Nephron progenitor cell (in vitro differentiated cells): Measurements from ENCODE around the gene POC1B.

Source experiments
- DNase-seq: peaks from one replicate; pipeline ENCODE4 v3.0.0; 2021
- H3K27ac Mint-ChIP-seq: 2 replicates; pipeline ENCODE4 v1.8.0; 2021; ENCODE audit warnings: mild to moderate bottlenecking, moderate library complexity, mixed read lengths
- H3K27me3 Mint-ChIP-seq: 2 replicates; pipeline ENCODE4 v1.8.0; 2021; ENCODE audit warnings: mild to moderate bottlenecking, low read depth, mixed read lengths; ENCODE audit not compliant: poor library complexity
- H3K36me3 Mint-ChIP-seq: 2 replicates; pipeline ENCODE4 v1.8.0; 2021; ENCODE audit warnings: low read depth, mixed read lengths
- H3K4me1 Mint-ChIP-seq: 2 replicates; pipeline ENCODE4 v1.8.0; 2021; ENCODE audit warnings: mixed read lengths
- H3K4me3 Mint-ChIP-seq: 2 replicates; pipeline ENCODE4 v1.8.0; 2021; ENCODE audit warnings: mild to moderate bottlenecking, moderate library complexity, mixed read lengths
- H3K9me3 Mint-ChIP-seq: 2 replicates; pipeline ENCODE4 v1.8.0; 2021; ENCODE audit warnings: mild to moderate bottlenecking, moderate library complexity, mixed read lengths
- TF ChIP-seq, protein P1 (sequence below): fragments of 200-600 bp; sonication (generic); IDR thresholded peaks from 2 replicates; pipeline ENCODE4 v1.5.0; 2021; ENCODE audit warnings: antibody characterized with exemption

POC1B gene

DNA sequence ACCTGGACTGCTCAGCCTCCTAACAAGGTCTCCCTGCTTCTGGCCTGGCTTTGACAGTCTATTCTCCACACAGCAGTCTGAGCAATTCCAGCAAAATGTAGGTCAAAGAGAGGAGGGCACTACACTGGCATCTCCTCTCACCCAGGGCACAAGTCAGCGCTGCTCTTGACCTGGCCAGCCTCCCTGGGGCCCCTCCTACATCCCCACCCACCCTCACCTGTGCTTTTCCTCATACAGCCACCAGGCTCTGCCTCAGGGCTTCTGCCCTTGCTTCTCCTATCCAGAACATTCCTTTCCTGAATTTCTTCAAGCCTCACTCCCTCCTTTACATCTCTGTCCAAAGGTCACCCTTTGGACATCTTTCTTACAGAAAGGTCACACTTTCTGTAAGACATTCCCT is 34.9 kb downstream of the POC1B start:
- H3K4me3 Mint-ChIP-seq = no peak overlapping the region
- TF ChIP-seq, protein P1, sequence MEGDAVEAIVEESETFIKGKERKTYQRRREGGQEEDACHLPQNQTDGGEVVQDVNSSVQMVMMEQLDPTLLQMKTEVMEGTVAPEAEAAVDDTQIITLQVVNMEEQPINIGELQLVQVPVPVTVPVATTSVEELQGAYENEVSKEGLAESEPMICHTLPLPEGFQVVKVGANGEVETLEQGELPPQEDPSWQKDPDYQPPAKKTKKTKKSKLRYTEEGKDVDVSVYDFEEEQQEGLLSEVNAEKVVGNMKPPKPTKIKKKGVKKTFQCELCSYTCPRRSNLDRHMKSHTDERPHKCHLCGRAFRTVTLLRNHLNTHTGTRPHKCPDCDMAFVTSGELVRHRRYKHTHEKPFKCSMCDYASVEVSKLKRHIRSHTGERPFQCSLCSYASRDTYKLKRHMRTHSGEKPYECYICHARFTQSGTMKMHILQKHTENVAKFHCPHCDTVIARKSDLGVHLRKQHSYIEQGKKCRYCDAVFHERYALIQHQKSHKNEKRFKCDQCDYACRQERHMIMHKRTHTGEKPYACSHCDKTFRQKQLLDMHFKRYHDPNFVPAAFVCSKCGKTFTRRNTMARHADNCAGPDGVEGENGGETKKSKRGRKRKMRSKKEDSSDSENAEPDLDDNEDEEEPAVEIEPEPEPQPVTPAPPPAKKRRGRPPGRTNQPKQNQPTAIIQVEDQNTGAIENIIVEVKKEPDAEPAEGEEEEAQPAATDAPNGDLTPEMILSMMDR = no peak
- H3K9me3 Mint-ChIP-seq = no peaks in the 10 kb centered on the region
- H3K4me1 Mint-ChIP-seq = no peaks in the 10 kb centered on the region
- H3K27me3 Mint-ChIP-seq = peaks cover 1% of the 10 kb centered on the region
- H3K27ac Mint-ChIP-seq = no peak overlapping the region
- DNase-seq = no peak
- peaks cover 20% of the 10 kb centered on the region for H3K36me3 Mint-ChIP-seq

DNA sequence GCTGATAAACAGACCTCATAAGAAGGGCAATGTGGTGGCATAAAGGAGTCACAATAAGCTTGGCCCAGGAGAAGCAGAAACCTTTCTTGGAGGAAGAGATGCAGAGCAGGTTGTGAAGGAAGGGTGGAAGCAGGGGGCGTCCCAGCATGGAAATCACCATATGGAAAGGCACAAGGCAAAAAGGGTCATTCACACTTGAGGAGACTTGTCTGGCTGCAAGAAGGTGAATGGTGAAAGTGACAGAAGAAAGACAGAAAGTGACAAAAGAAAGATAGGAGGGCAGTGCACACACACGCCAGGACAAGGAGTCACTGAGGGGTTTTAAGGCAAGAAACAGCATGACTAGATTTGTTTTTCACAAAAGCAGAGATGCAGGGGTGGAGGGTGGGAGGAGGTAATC is 39.6 kb downstream of the POC1B start:
- Mint-ChIP-seq H3K4me1 (no peaks in the 10 kb centered on the region), H3K27me3 (peaks cover 4% of the 10 kb centered on the region), H3K9me3 (no peaks in the 10 kb centered on the region), H3K4me3 (no peak overlapping the region), H3K27ac (no peak overlapping the region), H3K36me3 (peaks cover 8% of the 10 kb centered on the region)
- DNase-seq = no peak
- TF ChIP-seq, protein P1 = no peak

DNA sequence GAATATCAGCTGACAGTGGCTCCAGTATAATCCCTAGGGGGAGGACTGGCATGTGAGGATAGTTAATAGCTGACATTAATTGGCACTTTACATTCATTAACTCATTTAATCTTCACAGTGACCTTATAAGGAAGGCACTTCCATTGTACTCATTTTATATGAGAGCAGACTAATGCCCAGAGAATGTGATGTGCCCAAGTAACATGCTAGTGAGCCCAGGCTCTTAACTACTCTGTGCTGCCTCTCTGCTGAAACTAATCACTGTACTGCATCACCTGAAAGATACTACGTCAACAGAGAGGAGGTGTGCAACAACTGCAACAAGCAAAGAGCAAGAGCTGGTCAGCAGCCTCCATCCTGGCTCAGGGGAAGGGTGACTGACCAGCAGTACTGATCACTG is 41.4 kb downstream of the POC1B start:
- TF ChIP-seq, protein P1 = no peak
- Mint-ChIP-seq H3K27ac (no peak overlapping the region), H3K9me3 (no peaks in the 10 kb centered on the region), H3K27me3 (peaks cover 6% of the 10 kb centered on the region), H3K36me3 (peaks cover 8% of the 10 kb centered on the region), H3K4me1 (no peaks in the 10 kb centered on the region), H3K4me3 (no peak overlapping the region)
- no peak for DNase-seq

DNA sequence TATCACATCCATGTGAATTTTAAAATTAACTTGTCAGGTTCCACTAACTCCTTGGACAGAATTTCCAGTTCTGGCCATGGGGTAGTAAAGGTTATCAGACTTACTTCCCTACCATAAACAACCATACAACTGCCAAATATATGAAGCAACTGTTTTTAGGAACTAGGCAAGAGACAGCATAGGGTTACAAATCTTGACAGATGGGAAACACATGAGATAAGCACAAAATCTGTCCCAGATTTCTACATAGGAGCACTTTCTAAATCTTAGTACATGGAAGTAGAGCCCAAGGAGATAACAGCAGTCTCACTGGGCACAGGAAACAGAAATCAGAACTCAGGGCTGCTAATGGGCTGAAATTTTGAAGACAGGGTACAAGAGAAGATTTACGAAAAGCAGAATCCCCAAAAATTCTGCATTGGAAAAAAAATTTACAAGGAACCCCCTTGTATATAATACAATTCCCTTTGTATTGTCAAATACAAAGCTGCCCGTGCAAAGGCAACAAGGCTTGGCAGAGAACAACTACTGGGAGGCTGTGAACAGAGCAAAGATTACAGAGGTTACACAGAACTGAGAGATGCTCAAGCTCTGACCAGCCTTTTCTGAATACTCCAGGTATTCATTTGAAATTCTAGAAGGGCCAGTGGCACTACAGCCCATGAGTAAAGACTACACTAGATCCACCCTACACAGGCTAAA is 44.5 kb downstream of the POC1B start:
- Mint-ChIP-seq H3K4me3 (no peak overlapping the region), H3K4me1 (peaks cover 7% of the 10 kb centered on the region), H3K36me3 (peaks cover 8% of the 10 kb centered on the region), H3K9me3 (no peaks in the 10 kb centered on the region), H3K27ac (no peak overlapping the region), H3K27me3 (peaks cover 6% of the 10 kb centered on the region)
- TF ChIP-seq, protein P1 = no peak
- no peak for DNase-seq

DNA sequence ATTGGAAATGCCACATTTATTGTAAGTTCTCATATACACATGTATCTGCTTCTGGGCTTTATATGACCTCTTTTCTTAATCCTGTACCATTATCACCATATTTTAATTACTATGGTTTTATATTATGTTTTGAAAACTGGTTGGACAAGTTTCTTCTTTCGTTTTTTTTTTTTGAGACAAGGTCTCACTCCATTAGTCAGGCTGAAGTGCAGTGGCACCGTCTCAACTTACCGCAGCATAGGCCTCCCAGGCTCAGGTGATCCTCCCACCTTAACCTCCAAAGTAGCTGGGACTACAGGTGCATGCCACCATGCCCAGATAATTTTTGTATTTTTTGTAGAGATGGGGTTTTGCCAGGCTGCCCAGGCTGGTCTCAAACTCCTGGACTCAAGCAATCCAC is 45.9 kb downstream of the POC1B start:
- Mint-ChIP-seq H3K9me3 (no peaks in the 10 kb centered on the region), H3K4me1 (peaks cover 7% of the 10 kb centered on the region), H3K27ac (no peak overlapping the region), H3K27me3 (peaks cover 3% of the 10 kb centered on the region), H3K4me3 (no peak overlapping the region), H3K36me3 (peaks cover 8% of the 10 kb centered on the region)
- no peak for DNase-seq
- TF ChIP-seq, protein P1 = no peak

DNA sequence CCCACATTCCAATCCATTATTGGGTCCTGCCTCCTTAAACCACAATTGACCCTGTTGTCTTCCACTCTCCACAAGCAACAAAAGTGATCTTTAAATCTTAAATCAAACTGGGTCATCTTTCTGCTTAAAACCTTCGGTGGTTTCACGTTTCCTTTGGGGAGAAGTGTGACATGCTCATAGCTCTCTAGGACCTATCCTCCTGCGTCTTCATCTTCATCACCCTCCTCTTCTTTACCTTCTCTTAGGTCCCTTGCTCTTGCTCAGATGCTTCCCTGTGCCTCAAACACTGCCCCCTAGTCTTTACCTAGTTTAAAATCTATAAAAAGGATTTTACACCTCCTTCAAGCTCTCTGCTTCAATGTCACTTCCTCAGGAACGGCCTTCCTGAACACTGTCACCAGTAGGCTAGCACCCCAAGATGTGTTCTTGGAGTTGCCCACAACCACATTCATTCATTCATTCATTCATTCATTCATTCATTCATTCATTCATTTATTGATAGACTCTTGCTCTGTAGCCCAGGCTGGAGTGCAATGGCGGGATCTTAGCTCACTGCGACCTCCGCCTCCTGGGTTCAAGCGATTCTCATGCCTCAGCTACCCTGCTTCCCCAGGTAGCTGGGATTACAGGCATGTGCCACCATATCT is 48.1 kb downstream of the POC1B start:
- H3K27ac Mint-ChIP-seq = no peak overlapping the region
- peaks cover 8% of the 10 kb centered on the region for H3K36me3 Mint-ChIP-seq
- H3K9me3 Mint-ChIP-seq = no peaks in the 10 kb centered on the region
- no peak overlapping the region for H3K4me3 Mint-ChIP-seq
- TF ChIP-seq, protein P1 = no peak
- no peak for DNase-seq
- H3K4me1 Mint-ChIP-seq = peaks cover 7% of the 10 kb centered on the region
- peaks cover 3% of the 10 kb centered on the region for H3K27me3 Mint-ChIP-seq
